Upper lobe of left lung (tissue), 6 donors: ENCODE results near the gene ASIC4. TPM values are rescaled to one million over a fixed set of nuclear protein-coding genes. Genes with fewer than 3 reads are reported as not detected.

ENCODE experiments used
- ATAC-seq, 2 donors: fragments of 200-7000 bp; cut with Tn5 transposase; one replicate each; pipeline ENCODE4 v1.9.1; 2022; ENCODE audit warnings: mild to moderate bottlenecking in 2 of 2, moderate library complexity in 2 of 2; ENCODE audit not compliant: low FRiP score in 2 of 2
- DNase-seq, 2 donors: peaks; one replicate each; pipeline ENCODE4 v3.0.0-alpha.2; 2019 to 2020
- H3K27ac ChIP-seq, 4 donors: fragments of 200-600 bp; sonication (generic); one replicate each; pipeline ENCODE4 v1.5.1; 2016 to 2019
- H3K27me3 ChIP-seq, 4 donors: fragments of 200-600 bp; sonication (generic); one replicate each; pipeline ENCODE4 v1.5.1; 2017 to 2019
- H3K36me3 ChIP-seq, 4 donors: fragments of 200-600 bp; sonication (generic); one replicate each; pipeline ENCODE4 v1.5.1; 2016 to 2019
- H3K4me1 ChIP-seq, 4 donors: fragments of 200-600 bp; sonication (generic); one replicate each; pipeline ENCODE4 v1.5.1; 2018 to 2019
- H3K4me3 ChIP-seq, 4 donors: fragments of 200-600 bp; sonication (generic); one replicate each; pipeline ENCODE4 v1.5.1; 2017 to 2019; ENCODE audit warnings: mild to moderate bottlenecking in 2 of 4, moderate library complexity in 1 of 4
- H3K9me3 ChIP-seq, 4 donors: fragments of 200-600 bp; sonication (generic); one replicate each; pipeline ENCODE4 v1.5.1; 2018 to 2019
- EP300 ChIP-seq, 4 donors: sonication (generic); formaldehyde crosslinking; IDR thresholded peaks; one replicate each; pipeline ENCODE4 v1.5.1; 2017; ENCODE audit warnings: antibody characterized with exemption in 4 of 4, control low read depth in 2 of 4
- POLR2A ChIP-seq, 4 donors: fragments of 450-650 bp; IDR thresholded peaks; one replicate each; pipeline ENCODE4 v1.5.1; 2016 to 2017; ENCODE audit warnings: antibody characterized with exemption in 4 of 4, mild to moderate bottlenecking in 2 of 4
- POLR2AphosphoS5 ChIP-seq, 2 donors: sonication (generic); formaldehyde crosslinking; IDR thresholded peaks; one replicate each; pipeline ENCODE4 v1.5.1; 2017; ENCODE audit warnings: antibody characterized with exemption in 2 of 2
- WGBS, 2 donors: methylation state at CpG; one replicate each; pipeline ENCODE4 v1.1.5; 2017 to 2018; 5-methylcytosine and 5-hydroxymethylcytosine counted together
- total RNA-seq, 6 donors: library from RNA; depleted of rRNA in 4 of 6; stranded (reverse); fragments of >200 nt in 4 of 6; gene quantifications; one replicate each; pipeline versions ENCODE4 v1.1.0 to v1.2.1, GENCODE V29; 2016 to 2021
- TF ChIP-seq, protein P1 (sequence below), 6 experiments: fragments of 450-650 bp in 4 of 6; fragments of 200-600 bp in 2 of 6; sonication (generic) in 2 of 6; IDR thresholded peaks; one replicate each; pipeline ENCODE4 v1.5.1; 2016 to 2019; ENCODE audit warnings: antibody characterized with exemption in 6 of 6
- donor health status: DM: no; HTN: no; CAD: no; lungs with moderate emphysema.
- donor health status: DM: no; HTN: yes; CAD: no; lungs with severe emphysema.

The ASIC4 gene
- total RNA-seq, 6 donors from 2014 or later, result 0.20 to 0.34 (median 0.29) TPM; not detected in 3

DNA sequence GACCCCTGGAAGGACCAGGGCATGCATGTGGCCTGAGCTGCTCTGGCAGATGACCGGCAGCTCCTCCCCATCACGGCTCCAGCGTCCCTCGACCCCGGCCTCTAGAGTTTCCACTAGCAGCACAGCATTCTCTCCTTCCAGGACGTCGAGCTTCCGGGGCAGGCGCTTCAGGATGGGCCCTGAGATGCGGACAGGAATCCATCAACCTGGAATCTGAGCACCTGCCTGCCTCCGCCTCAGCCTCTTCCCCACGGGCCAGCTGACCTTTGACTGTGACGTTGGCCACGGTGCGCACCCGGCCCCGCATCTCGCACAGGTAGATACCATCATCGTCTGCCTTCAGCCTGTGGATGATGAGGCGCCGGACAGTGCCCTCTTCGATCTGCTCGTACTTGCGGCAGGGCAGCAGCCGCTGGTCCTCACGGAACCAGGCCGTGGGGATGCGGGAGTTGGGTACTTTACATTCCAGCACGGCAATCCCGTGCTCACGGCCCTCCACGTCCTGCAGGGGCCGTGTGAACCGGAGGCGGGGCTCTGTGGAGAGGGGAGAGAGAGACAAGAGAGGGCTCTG, 53.6 kb downstream of the ASIC4 start:
- ATAC-seq (no peak), DNase-seq (peak in 1 of 2 donors; percentile 61)
- Histone ChIP-seq H3K27ac (no peak overlapping the region), H3K9me3 (no peaks in the 10 kb centered on the region), H3K27me3 (peaks cover 0 to 4% (median 0%) of the 10 kb centered on the region in 4 donors), H3K4me1 (peaks cover 0 to 24% (median 12%) of the 10 kb centered on the region in 4 donors), H3K4me3 (no peak overlapping the region), H3K36me3 (peaks cover 0 to 6% (median 2%) of the 10 kb centered on the region in 4 donors)
- 91 to 96% methylated on average over 19 to 35 of the region's 35 CpGs for WGBS, 2 donors
- TF ChIP-seq, protein P1, sequence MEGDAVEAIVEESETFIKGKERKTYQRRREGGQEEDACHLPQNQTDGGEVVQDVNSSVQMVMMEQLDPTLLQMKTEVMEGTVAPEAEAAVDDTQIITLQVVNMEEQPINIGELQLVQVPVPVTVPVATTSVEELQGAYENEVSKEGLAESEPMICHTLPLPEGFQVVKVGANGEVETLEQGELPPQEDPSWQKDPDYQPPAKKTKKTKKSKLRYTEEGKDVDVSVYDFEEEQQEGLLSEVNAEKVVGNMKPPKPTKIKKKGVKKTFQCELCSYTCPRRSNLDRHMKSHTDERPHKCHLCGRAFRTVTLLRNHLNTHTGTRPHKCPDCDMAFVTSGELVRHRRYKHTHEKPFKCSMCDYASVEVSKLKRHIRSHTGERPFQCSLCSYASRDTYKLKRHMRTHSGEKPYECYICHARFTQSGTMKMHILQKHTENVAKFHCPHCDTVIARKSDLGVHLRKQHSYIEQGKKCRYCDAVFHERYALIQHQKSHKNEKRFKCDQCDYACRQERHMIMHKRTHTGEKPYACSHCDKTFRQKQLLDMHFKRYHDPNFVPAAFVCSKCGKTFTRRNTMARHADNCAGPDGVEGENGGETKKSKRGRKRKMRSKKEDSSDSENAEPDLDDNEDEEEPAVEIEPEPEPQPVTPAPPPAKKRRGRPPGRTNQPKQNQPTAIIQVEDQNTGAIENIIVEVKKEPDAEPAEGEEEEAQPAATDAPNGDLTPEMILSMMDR (IDR thresholded peaks at IDR 0.05), result no peak
- TF ChIP-seq POLR2AphosphoS5 (IDR thresholded peaks at IDR 0.05) (no peak), POLR2A (IDR thresholded peaks at IDR 0.05) (no peak), EP300 (IDR thresholded peaks at IDR 0.05) (no peak)

DNA sequence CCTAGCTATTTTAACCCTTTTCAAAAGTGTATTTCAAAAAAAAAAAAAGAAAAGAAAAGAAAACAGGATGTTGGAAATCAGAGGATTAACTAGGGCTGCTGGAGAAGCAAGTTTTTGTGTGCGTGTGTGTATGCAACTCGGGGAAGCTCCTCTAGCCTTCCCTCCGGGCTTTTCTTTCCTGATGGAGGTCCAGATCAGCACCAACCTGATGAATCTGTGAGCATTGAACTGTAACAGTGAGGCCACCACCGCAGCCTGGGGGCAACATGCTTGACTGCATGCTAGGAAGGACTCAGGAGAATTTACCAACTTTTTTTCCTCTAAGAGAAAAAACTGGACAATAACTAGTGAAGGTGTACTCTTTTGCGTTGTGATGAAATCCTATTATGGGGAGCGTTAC, 54.8 kb downstream of the ASIC4 start:
- no peak for ATAC-seq
- Histone ChIP-seq H3K4me1 (peaks cover 0 to 24% (median 12%) of the 10 kb centered on the region in 4 donors), H3K4me3 (no peak overlapping the region), H3K9me3 (no peaks in the 10 kb centered on the region), H3K27ac (no peak overlapping the region), H3K36me3 (peaks cover 0 to 4% (median 0%) of the 10 kb centered on the region in 4 donors), H3K27me3 (peaks cover 0 to 4% (median 0%) of the 10 kb centered on the region in 4 donors)
- WGBS, 2 donors, result 88 to 95% methylated on average over 6 of the region's 6 CpGs
- TF ChIP-seq POLR2AphosphoS5 (IDR thresholded peaks at IDR 0.05) (no peak), POLR2A (IDR thresholded peaks at IDR 0.05) (no peak), EP300 (IDR thresholded peaks at IDR 0.05) (no peak)
- TF ChIP-seq, protein P1 (IDR thresholded peaks at IDR 0.05), result no peak
- no peak for DNase-seq

GRCh38 chr2:219569635-219570034, 55.4 kb downstream of the ASIC4 start:
- no peak for DNase-seq
- TF ChIP-seq, protein P1 (IDR thresholded peaks at IDR 0.05), result no peak
- no peak for TF ChIP-seq EP300 (IDR thresholded peaks at IDR 0.05)
- TF ChIP-seq POLR2A (IDR thresholded peaks at IDR 0.05), result no peak
- no peak for TF ChIP-seq POLR2AphosphoS5 (IDR thresholded peaks at IDR 0.05)
- 89 to 94% methylated on average over 6 of the region's 6 CpGs for WGBS, 2 donors
- Histone ChIP-seq H3K27ac (no peak overlapping the region), H3K9me3 (no peaks in the 10 kb centered on the region), H3K36me3 (peaks cover 0 to 4% (median 0%) of the 10 kb centered on the region in 4 donors), H3K27me3 (peaks cover 0 to 4% (median 0%) of the 10 kb centered on the region in 4 donors), H3K4me3 (peak overlapping the region in 1 of 4 donors; percentile 82), H3K4me1 (peaks cover 0 to 24% (median 12%) of the 10 kb centered on the region in 4 donors)
- ATAC-seq, result no peak

- peak overlapping the region; percentile 72 to 86 (median 82) for H3K27ac ChIP-seq
- H3K27me3 ChIP-seq, result peaks cover 0 to 4% (median 0%) of the 10 kb centered on the region in 4 donors
- 21 to 44% methylated on average over 28 of the region's 95 CpGs for WGBS, 2 donors
- peaks cover 0 to 24% (median 12%) of the 10 kb centered on the region in 4 donors for H3K4me1 ChIP-seq
- H3K9me3 ChIP-seq, result no peaks in the 10 kb centered on the region
- ATAC-seq (peak in 1 of 2 donors; percentile 62), DNase-seq (peak in 1 of 2 donors; percentile 89)
- TF ChIP-seq, protein P1 (IDR thresholded peaks at IDR 0.05), result peak in 1 of 6 experiments; percentile 9
- TF ChIP-seq POLR2A (IDR thresholded peaks at IDR 0.05) (peak in 1 of 4 donors; percentile 46), POLR2AphosphoS5 (IDR thresholded peaks at IDR 0.05) (peak in 1 of 2 donors; percentile 45), EP300 (IDR thresholded peaks at IDR 0.05) (no peak)
- peaks cover 0 to 4% (median 0%) of the 10 kb centered on the region in 4 donors for H3K36me3 ChIP-seq
- H3K4me3 ChIP-seq, result peak overlapping the region; percentile 67 to 83 (median 81)
These were observed 56.1 kb downstream of the ASIC4 start for GRCh38 chr2:219570194-219570923.
